SH-SY5Y (cell line): ENCODE data around the gene MTHFD1L.

ENCODE experiments used
- GATA2 ChIP-seq: IDR thresholded peaks from 2 replicates; pipeline ENCODE4 v1.6.1; 2011; ENCODE audit warnings: mild to moderate bottlenecking, low read depth, low read length
- GATA3 ChIP-seq: IDR thresholded peaks from 2 replicates; pipeline ENCODE4 v1.6.1; 2011; ENCODE audit warnings: low read depth, mild to moderate bottlenecking, low read length, moderate library complexity

DNA sequence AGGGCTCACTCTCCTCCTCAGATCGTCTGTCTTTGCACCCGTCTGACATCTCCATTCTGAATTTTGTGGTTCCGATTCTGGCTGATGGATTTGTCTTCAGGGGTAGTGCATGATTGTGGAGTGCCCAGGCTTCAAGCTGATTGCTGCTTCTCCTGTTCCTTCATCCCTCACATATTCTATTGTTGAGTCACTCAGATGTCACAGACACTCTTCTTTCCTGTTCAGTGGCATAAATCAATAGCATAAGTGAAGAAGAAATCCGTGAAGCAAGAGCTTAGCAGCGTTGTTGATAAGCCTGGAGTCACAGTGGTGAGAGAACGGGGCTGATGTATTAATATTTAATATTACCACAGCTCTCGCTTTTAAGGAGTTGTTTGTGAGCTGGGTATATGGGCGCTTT, 152.5 kb downstream of the MTHFD1L start:
- TF ChIP-seq GATA2 (no peak), GATA3 (no peak)
